Adipocyte (in vitro differentiated cells): Measurements from ENCODE around the gene PTCH2.

ENCODE experiments used
- DNase-seq: peaks from one replicate; pipeline ENCODE4 v3.0.0-alpha.2; 2015; ENCODE audit warnings: low read depth
- H3K27me3 ChIP-seq: replicated peaks from 2 replicates; pipeline ENCODE4 v1.7.0; 2013; ENCODE audit warnings: mild to moderate bottlenecking, low read length, moderate library complexity; ENCODE audit not compliant: control insufficient read depth, insufficient read depth
- H3K36me3 ChIP-seq: 2 replicates; pipeline ENCODE4 v1.7.0; 2013; ENCODE audit warnings: low read length, mild to moderate bottlenecking, moderate library complexity; ENCODE audit not compliant: control insufficient read depth, insufficient read depth, severe bottlenecking
- H3K4me1 ChIP-seq: 2 replicates; pipeline ENCODE4 v1.7.0; 2013; ENCODE audit warnings: mild to moderate bottlenecking, low read length, moderate library complexity; ENCODE audit not compliant: control insufficient read depth, insufficient read depth
- H3K4me3 ChIP-seq: 2 replicates; pipeline ENCODE4 v1.7.0; 2013; ENCODE audit warnings: mild to moderate bottlenecking, low read length, moderate library complexity
- H3K9ac ChIP-seq: 2 replicates; pipeline ENCODE4 v1.7.0; 2013; ENCODE audit warnings: mild to moderate bottlenecking, low read length, moderate library complexity
- H3K9me3 ChIP-seq: 2 replicates; pipeline ENCODE4 v1.7.0; 2013; ENCODE audit warnings: mild to moderate bottlenecking, low read length, moderate library complexity; ENCODE audit not compliant: control insufficient read depth

PTCH2 gene

GRCh38 chr1:44857446-44857845 is 14.4 kb upstream of the PTCH2 start:
- Histone ChIP-seq H3K27me3 (no peaks in the 10 kb centered on the region), H3K9me3 (no peaks in the 10 kb centered on the region), H3K4me1 (peaks cover 16% of the 10 kb centered on the region), H3K4me3 (no peak overlapping the region), H3K9ac (no peak overlapping the region), H3K36me3 (peaks cover 43% of the 10 kb centered on the region)
- DNase-seq = no peak

GRCh38 chr1:44855742-44856141 is 12.7 kb upstream of the PTCH2 start:
- no peak for DNase-seq
- H3K9ac ChIP-seq = no peak overlapping the region
- H3K27me3 ChIP-seq = no peaks in the 10 kb centered on the region
- peaks cover 44% of the 10 kb centered on the region for H3K36me3 ChIP-seq
- H3K4me3 ChIP-seq = no peak overlapping the region
- no peaks in the 10 kb centered on the region for H3K9me3 ChIP-seq
- H3K4me1 ChIP-seq = peaks cover 5% of the 10 kb centered on the region

- no peaks in the 10 kb centered on the region for H3K9me3 ChIP-seq
- DNase-seq = no peak
- H3K27me3 ChIP-seq = no peaks in the 10 kb centered on the region
- no peak overlapping the region for H3K4me3 ChIP-seq
- no peak overlapping the region for H3K9ac ChIP-seq
- no peaks in the 10 kb centered on the region for H3K4me1 ChIP-seq
- peaks cover 48% of the 10 kb centered on the region for H3K36me3 ChIP-seq
Measured at GRCh38 chr1:44854970-44855369, 11.9 kb upstream of the PTCH2 start.

- Histone ChIP-seq H3K9ac (no peak overlapping the region), H3K27me3 (no peaks in the 10 kb centered on the region), H3K36me3 (peaks cover 48% of the 10 kb centered on the region), H3K9me3 (no peaks in the 10 kb centered on the region), H3K4me1 (no peaks in the 10 kb centered on the region), H3K4me3 (no peak overlapping the region)
- no peak for DNase-seq
Measured at GRCh38 chr1:44853201-44853600, 10.1 kb upstream of the PTCH2 start.

GRCh38 chr1:44851308-44851707 is 8.3 kb upstream of the PTCH2 start:
- Histone ChIP-seq H3K9ac (no peak overlapping the region), H3K4me1 (no peaks in the 10 kb centered on the region), H3K9me3 (no peaks in the 10 kb centered on the region), H3K27me3 (no peaks in the 10 kb centered on the region), H3K36me3 (peaks cover 30% of the 10 kb centered on the region), H3K4me3 (no peak overlapping the region)
- DNase-seq = no peak

- H3K9me3 ChIP-seq = no peaks in the 10 kb centered on the region
- H3K4me3 ChIP-seq = no peak overlapping the region
- H3K9ac ChIP-seq = no peak overlapping the region
Measured at GRCh38 chr1:44849575-44850132, 6.6 kb upstream of the PTCH2 start.

GRCh38 chr1:44848456-44849181 is 5.6 kb upstream of the PTCH2 start:
- Histone ChIP-seq H3K4me1 (no peaks in the 10 kb centered on the region), H3K36me3 (peaks cover 10% of the 10 kb centered on the region), H3K9me3 (no peaks in the 10 kb centered on the region)

More at GRCh38 chr1:44849575-44850132, 6.6 kb upstream of the PTCH2 start:
- H3K4me1 ChIP-seq = no peaks in the 10 kb centered on the region
- H3K36me3 ChIP-seq = peaks cover 17% of the 10 kb centered on the region
- DNase-seq = no peak
- no peaks in the 10 kb centered on the region for H3K27me3 ChIP-seq

GRCh38 chr1:44847845-44848244 is 4.8 kb upstream of the PTCH2 start:
- no peaks in the 10 kb centered on the region for H3K9me3 ChIP-seq
- DNase-seq = no peak
- H3K4me3 ChIP-seq = no peak overlapping the region
- H3K36me3 ChIP-seq = peaks cover 6% of the 10 kb centered on the region
- no peak overlapping the region for H3K9ac ChIP-seq
- H3K4me1 ChIP-seq = no peaks in the 10 kb centered on the region
- no peaks in the 10 kb centered on the region for H3K27me3 ChIP-seq

More at GRCh38 chr1:44848456-44849181, 5.6 kb upstream of the PTCH2 start:
- H3K9ac ChIP-seq = no peak overlapping the region
- no peak for DNase-seq
- no peak overlapping the region for H3K4me3 ChIP-seq
- no peaks in the 10 kb centered on the region for H3K27me3 ChIP-seq

GRCh38 chr1:44846985-44847384 is 3.9 kb upstream of the PTCH2 start:
- no peaks in the 10 kb centered on the region for H3K4me1 ChIP-seq
- no peak overlapping the region for H3K4me3 ChIP-seq

GRCh38 chr1:44842486-44842861 is 579 bp downstream of the PTCH2 start:
- Histone ChIP-seq H3K9me3 (no peaks in the 10 kb centered on the region), H3K27me3 (no peaks in the 10 kb centered on the region), H3K4me3 (peak overlapping the region; percentile 76), H3K36me3 (no peaks in the 10 kb centered on the region), H3K4me1 (no peaks in the 10 kb centered on the region), H3K9ac (peak overlapping the region; percentile 72)
- no peak for DNase-seq

More at GRCh38 chr1:44846985-44847384, 3.9 kb upstream of the PTCH2 start:
- no peaks in the 10 kb centered on the region for H3K27me3 ChIP-seq
- no peak for DNase-seq
- H3K9ac ChIP-seq = no peak overlapping the region
- H3K9me3 ChIP-seq = no peaks in the 10 kb centered on the region
- peaks cover 5% of the 10 kb centered on the region for H3K36me3 ChIP-seq

- Histone ChIP-seq H3K4me3 (no peak overlapping the region), H3K4me1 (no peaks in the 10 kb centered on the region), H3K36me3 (no peaks in the 10 kb centered on the region), H3K27me3 (no peaks in the 10 kb centered on the region), H3K9me3 (no peaks in the 10 kb centered on the region), H3K9ac (no peak overlapping the region)
- DNase-seq = no peak
Measured at GRCh38 chr1:44839576-44839975, 3.5 kb downstream of the PTCH2 start.
